K562 (cell line): Measurements from ENCODE around the gene C1orf21. TPM values are rescaled to one million over a fixed set of nuclear protein-coding genes. Genes with fewer than 3 reads are reported as not detected.

Experiments
- ATAC-seq: fragments of 200-7000 bp; cut with Tn5 transposase; 3 replicates; pipeline ENCODE4 v1.9.1; 2020; ENCODE audit warnings: moderate library complexity
- BruUV-seq: library from RNA; stranded (reverse); fragments of 400-500 nt; replicated peaks from 2 replicates; lab custom pipeline; 2021; lab: Mats Ljungman, UMichigan
- CTCF ChIA-PET: fragments of 300-600 bp; formaldehyde crosslinking; extraction: SDS; loops from one replicate; lab custom pipeline; 2021; ENCODE audit warnings: low intra/inter-chr PET ratio; lab: Yijun Ruan, JAX
- POLR2A ChIA-PET: fragments of 300-600, 350-650 bp; sonication (Branson Sonifier 250); formaldehyde crosslinking; extraction: SDS; loops from one replicate; lab custom pipeline; 2021; ENCODE audit warnings: antibody characterized with exemption, inconsistent platforms; lab: Yijun Ruan, JAX
- DNase-seq, 4 experiments: peaks; one replicate each; pipeline versions ENCODE4 v3.0.0 to v3.0.0-alpha.2; 2011 to 2018; ENCODE audit warnings: low spot score in 3 of 4, mixed read lengths in 3 of 4; ENCODE audit errors: extremely low read depth in 1 of 4
- FAIRE-seq: peaks from 2 replicates; lab custom pipeline; 2011; peaks lifted over from hg19 to GRCh38; lab: Jason Lieb, UNC
- H2AFZ ChIP-seq: 2 replicates; pipeline ENCODE4 v1.6.0; 2011; ENCODE audit warnings: low read depth, low read length, control low read depth, inconsistent platforms
- H3K27ac ChIP-seq: fragments of 200-600 bp; 3 replicates; pipeline ENCODE4 v1.8.0; 2011; ENCODE audit warnings: low read depth, mild to moderate bottlenecking, control low read depth, inconsistent platforms, low read length, moderate library complexity, mixed read lengths; ENCODE audit errors: extremely low read depth
- H3K27me3 ChIP-seq, 2 experiments: fragments of 300-600 bp in 1 of 2; 2 replicates in 1 of 2; 3 replicates in 1 of 2; pipeline versions ENCODE4 v1.6.0 to v1.8.0; 2011; ENCODE audit warnings: inconsistent platforms in 2 of 2, low read length in 2 of 2, mild to moderate bottlenecking in 1 of 2, mixed read lengths in 1 of 2, moderate library complexity in 1 of 2; ENCODE audit not compliant: control insufficient read depth in 2 of 2, insufficient read depth in 2 of 2
- H3K36me3 ChIP-seq: fragments of 300-600 bp; 3 replicates; pipeline ENCODE4 v1.8.0; 2011; ENCODE audit warnings: mild to moderate bottlenecking, low read length, inconsistent platforms; ENCODE audit not compliant: control insufficient read depth, insufficient read depth
- H3K4me1 ChIP-seq, 2 experiments: fragments of 200-600 bp in 1 of 2; replicated peaks in 1 of 2; 2 replicates in 1 of 2; 3 replicates in 1 of 2; pipeline versions ENCODE4 v1.5.1 to v1.8.0; 2011; ENCODE audit warnings: inconsistent platforms in 2 of 2, low read length in 2 of 2, mild to moderate bottlenecking in 1 of 2, mixed read lengths in 1 of 2, moderate library complexity in 1 of 2; ENCODE audit not compliant: control insufficient read depth in 2 of 2, insufficient read depth in 2 of 2
- H3K4me2 ChIP-seq: 2 replicates; pipeline ENCODE4 v1.6.1; 2011; ENCODE audit warnings: low read length, control low read depth, inconsistent platforms, mixed read lengths; ENCODE audit not compliant: insufficient read depth
- H3K4me3 ChIP-seq: fragments of 200-600 bp; sonication (generic), shearing (Covaris generic); 2 replicates; pipeline ENCODE4 v1.5.1; 2016; ENCODE audit warnings: control low read depth, inconsistent platforms
- H3K79me2 ChIP-seq: fragments of 200-600 bp; 3 replicates; pipeline ENCODE4 v1.8.0; 2011; ENCODE audit warnings: low read length, inconsistent platforms; ENCODE audit not compliant: control insufficient read depth, insufficient read depth
- H3K9ac ChIP-seq, 2 experiments: 2 replicates each; pipeline versions ENCODE4 v1.6.0 to v1.6.1; 2011; ENCODE audit warnings: low read depth in 2 of 2, low read length in 2 of 2, control low read depth in 1 of 2, inconsistent platforms in 1 of 2, mild to moderate bottlenecking in 1 of 2, mixed read lengths in 1 of 2; ENCODE audit not compliant: insufficient read depth in 1 of 2
- H3K9me1 ChIP-seq: one replicate; pipeline ENCODE4 v1.6.0; 2011; ENCODE audit warnings: inconsistent platforms, mild to moderate bottlenecking, low read length, moderate library complexity; ENCODE audit not compliant: control insufficient read depth, insufficient read depth
- H3K9me3 ChIP-seq: replicated peaks from 2 replicates; pipeline ENCODE4 v1.5.1; 2011; ENCODE audit warnings: low read depth, low read length, inconsistent platforms; ENCODE audit not compliant: control insufficient read depth, insufficient read depth
- H4K20me1 ChIP-seq: replicated peaks from 2 replicates; pipeline ENCODE4 v1.6.1; 2011; ENCODE audit warnings: low read length, inconsistent platforms, mixed read lengths; ENCODE audit not compliant: control insufficient read depth, insufficient read depth
- ERF ChIP-seq: fragments of 450-650 bp; formaldehyde crosslinking; IDR thresholded peaks from 2 replicates; pipeline ENCODE4 v1.4.0; 2020; ENCODE audit warnings: mild to moderate bottlenecking, mixed read lengths
- MED1 ChIP-seq: sonication (generic); formaldehyde crosslinking; IDR thresholded peaks from 2 replicates; pipeline ENCODE4 v1.8.1; 2023; ENCODE audit warnings: missing genetic modification reagents, borderline replicate concordance
- NCOA6 ChIP-seq: fragments of 450-650 bp; IDR thresholded peaks from 2 replicates; pipeline ENCODE4 v1.6.1; 2017; ENCODE audit warnings: mild to moderate bottlenecking
- RNF2 ChIP-seq: sonication (generic); IDR thresholded peaks from 2 replicates; pipeline ENCODE4 v1.6.1; 2016
- SAP30 ChIP-seq: fragments of 200-600 bp; sonication (generic); IDR thresholded peaks from 2 replicates; pipeline ENCODE4 v1.6.1; 2012; ENCODE audit warnings: borderline replicate concordance, low read depth, mild to moderate bottlenecking, moderate library complexity, low read length, control low read depth, inconsistent platforms; ENCODE audit not compliant: insufficient read depth, poor library complexity, severe bottlenecking
- WGBS: fragments of 100-300 bp; shearing (Covaris generic); methylation state at CpG from one replicate; pipeline ENCODE4 v1.1.6; 2016; ENCODE audit warnings: low coverage, mixed read lengths; ENCODE audit not compliant: insufficient coverage; ENCODE audit errors: missing lambda C conversion rate; 5-methylcytosine and 5-hydroxymethylcytosine counted together
- in situ Hi-C: fragments of 300-500 bp; cut with MboI; formaldehyde crosslinking; loops from 4 replicates; pipeline ENCODE4 v1.15.0; 2018; ENCODE audit warnings: inconsistent platforms, mixed read lengths
- intact Hi-C: fragments of 100-400 bp; cut with micrococcal nuclease; formaldehyde crosslinking; loops from 2 replicates; pipeline ENCODE4 v1.14.2; 2022
- polyA plus RNA-seq, 8 experiments: library from polyadenylated mRNA; depleted of rRNA in 4 of 8; stranded (reverse) in 5 of 8; unstranded in 3 of 8; fragments of >200 nt; fragmentation: Nextera tagmentation in 2 of 8; fragmentation: Illumina TruSeq in 1 of 8; extraction: Ambion mirVana in 2 of 8; extraction: Trizol in 1 of 8; gene quantifications; 2 replicates each; pipeline versions ENCODE4 v1.2.1 to v1.2.3, GENCODE V29; 2011 to 2014; ENCODE audit warnings: inconsistent platforms in 1 of 8, missing spikeins in 1 of 8
- total RNA-seq, 7 experiments: library from RNA; depleted of rRNA in 6 of 7; stranded (reverse); fragments of >200 nt in 6 of 7; fragmentation: Illumina TruSeq in 2 of 7; extraction: Trizol in 2 of 7; gene quantifications; 2 replicates each; pipeline versions ENCODE4 v1.2.1 to v1.2.3, GENCODE V29; 2011 to 2021; ENCODE audit warnings: low replicate concordance in 1 of 7
- TF ChIP-seq, protein P1 (sequence below): fragments of 450-650 bp; formaldehyde crosslinking; IDR thresholded peaks from 2 replicates; pipeline ENCODE4 v1.4.0; 2020; ENCODE audit warnings: mild to moderate bottlenecking, mixed read lengths

C1orf21 gene
- total and polyA plus RNA-seq, 9 of the 15 experiments (the other 6 are each of a cell fraction or from before 2014, with no cell fraction given): under 0.01 to 0.31 (median 0.07) TPM

DNA sequence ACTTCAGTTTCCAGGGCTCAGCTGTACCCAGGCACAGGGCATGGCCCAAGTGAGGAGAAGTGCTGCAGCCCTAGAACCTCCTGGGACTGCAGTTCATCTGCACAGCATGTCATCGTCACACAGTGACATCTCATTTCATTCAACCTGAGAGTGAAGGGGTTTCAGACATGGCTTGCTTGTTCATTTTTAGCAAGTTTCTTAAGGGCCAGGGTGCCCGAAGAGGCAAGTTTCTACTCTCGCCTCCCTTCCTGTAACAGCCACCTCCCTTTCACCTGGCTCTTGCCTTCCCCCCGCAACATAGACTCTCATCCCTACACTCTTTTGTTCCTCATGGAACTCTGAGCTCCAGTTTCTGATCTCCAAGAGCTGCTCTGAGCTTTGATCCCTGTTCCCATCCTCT is 108.1 kb downstream of the C1orf21 start:
- FAIRE-seq (no peak), ATAC-seq (no peak), DNase-seq (no peak)
- no peaks in the 10 kb centered on the region for H4K20me1 ChIP-seq
- H3K9ac ChIP-seq: no peak overlapping the region
- 0% methylated on average over 4 of the region's 4 CpGs for WGBS
- no peaks in the 10 kb centered on the region for H3K9me3 ChIP-seq
- POLR2A ChIA-PET: no interaction called here
- peaks cover 0 to 4% of the 10 kb centered on the region in 2 experiments; a peak in 1 of 5 replicates for H3K27me3 ChIP-seq
- H3K27ac ChIP-seq: no peak overlapping the region
- BruUV-seq: no TSS peak
- H2AFZ ChIP-seq: no peak overlapping the region
- no peaks in the 10 kb centered on the region for H3K36me3 ChIP-seq
- H3K4me3 ChIP-seq: no peak overlapping the region
- H3K79me2 ChIP-seq: no peaks in the 10 kb centered on the region
- no peaks in the 10 kb centered on the region for H3K4me1 ChIP-seq
- CTCF ChIA-PET: no interaction called here
- no peaks in the 10 kb centered on the region for H3K9me1 ChIP-seq
- TF ChIP-seq NCOA6: no peak
- no peak for TF ChIP-seq RNF2
- TF ChIP-seq MED1 (CRISPR knock-in tag): no peak
- TF ChIP-seq ERF (CRISPR knock-in tag): no peak
- no peak for TF ChIP-seq SAP30
- TF ChIP-seq, protein P1, sequence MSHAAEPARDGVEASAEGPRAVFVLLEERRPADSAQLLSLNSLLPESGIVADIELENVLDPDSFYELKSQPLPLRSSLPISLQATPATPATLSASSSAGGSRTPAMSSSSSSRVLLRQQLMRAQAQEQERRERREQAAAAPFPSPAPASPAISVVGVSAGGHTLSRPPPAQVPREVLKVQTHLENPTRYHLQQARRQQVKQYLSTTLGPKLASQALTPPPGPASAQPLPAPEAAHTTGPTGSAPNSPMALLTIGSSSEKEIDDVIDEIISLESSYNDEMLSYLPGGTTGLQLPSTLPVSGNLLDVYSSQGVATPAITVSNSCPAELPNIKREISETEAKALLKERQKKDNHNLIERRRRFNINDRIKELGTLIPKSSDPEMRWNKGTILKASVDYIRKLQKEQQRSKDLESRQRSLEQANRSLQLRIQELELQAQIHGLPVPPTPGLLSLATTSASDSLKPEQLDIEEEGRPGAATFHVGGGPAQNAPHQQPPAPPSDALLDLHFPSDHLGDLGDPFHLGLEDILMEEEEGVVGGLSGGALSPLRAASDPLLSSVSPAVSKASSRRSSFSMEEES (CRISPR knock-in tag): no peak
- in situ Hi-C loops (no loop called here), intact Hi-C loops (no loop called here)
- H3K4me2 ChIP-seq: no peak overlapping the region
